Measurements from ENCODE around the gene GALNTL6.

- TF ChIP-seq POLR2A (IDR thresholded peaks at IDR 0.05) (no peak), CTCF (IDR thresholded peaks at IDR 0.05) (no peak)
Measured at GRCh38 chr4:172109466-172109865, 296.3 kb downstream of the GALNTL6 start.
